HG02852 (cell line): ENCODE results near the gene RBM17.
"Not testable (repeated sequence)": the region's sequence is repeated elsewhere in the genome, so short reads cannot be mapped to it uniquely, and the experiment has no call there.

Source experiments
- ATAC-seq: cut with Tn5 transposase; IDR thresholded peaks from one replicate; pipeline ENCODE4 v1.9.1; 2021; ENCODE audit warnings: mild to moderate bottlenecking, moderate library complexity; ENCODE audit not compliant: unreplicated experiment

Gene RBM17

DNA sequence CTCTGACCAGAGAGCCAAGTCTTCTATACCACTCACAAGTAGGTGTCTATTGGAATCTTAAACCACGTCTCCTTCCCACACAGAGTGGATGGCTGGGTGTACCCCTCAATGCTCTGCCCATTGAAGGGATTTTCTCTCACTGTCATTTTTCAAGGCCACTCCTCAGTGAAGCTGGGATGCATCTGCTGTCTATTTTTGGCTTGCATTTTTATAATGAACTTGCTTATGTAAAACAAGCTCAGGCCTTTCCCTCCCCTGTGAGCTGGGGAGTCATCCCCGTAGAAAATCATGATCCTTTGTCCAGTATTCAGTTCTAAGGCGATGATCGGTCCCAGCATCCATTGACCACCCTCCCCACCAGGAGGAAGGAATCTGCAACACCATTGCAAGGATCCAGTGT lies 9.8 kb upstream of the RBM17 start:
- ATAC-seq, result no peak

- ATAC-seq, result no peak
Measured at GRCh38 chr10:6080417-6080973, 8.3 kb upstream of the RBM17 start.

DNA sequence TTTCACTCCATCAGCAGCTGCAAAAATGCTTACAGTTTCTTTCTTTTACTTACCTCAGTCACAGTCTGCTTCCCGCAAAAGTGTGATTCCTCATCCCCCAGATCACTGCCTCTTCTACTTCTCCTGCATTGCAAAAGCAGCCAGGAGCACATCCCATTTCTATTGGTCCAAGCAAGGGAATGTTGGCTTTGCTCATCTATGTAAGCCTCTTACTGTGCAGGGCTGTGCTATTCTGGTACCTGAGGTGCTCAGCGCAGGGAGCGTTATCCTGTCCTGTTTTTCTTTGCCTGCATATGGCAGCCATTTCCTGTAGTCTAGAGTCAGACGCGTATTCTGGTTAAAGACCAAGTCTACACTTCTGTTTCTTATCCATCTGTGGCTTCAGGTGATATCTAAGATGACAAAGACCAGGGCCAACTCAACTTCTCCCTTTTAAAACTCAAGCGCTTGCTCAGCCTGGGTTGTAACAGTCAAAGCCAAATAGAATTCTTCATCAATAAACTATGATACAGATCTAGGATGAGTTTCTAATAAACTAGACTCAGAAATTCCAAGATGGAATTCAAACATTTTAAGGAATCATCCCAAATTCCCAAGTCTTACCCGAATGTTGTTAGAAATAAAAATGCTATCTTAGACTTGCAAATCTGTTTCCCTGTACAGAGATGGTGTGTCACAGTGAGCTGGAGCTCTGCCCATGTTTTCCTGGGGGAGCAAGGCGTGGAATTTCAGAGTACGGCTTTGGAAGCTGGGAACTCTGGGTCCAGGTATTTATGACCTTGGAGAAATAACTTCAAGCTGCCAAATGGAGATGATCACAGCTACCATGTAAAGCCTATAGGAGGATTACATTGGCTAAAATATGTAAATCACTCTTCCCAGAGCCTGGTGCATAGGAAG lies 6.1 kb upstream of the RBM17 start:
- no peak for ATAC-seq

DNA sequence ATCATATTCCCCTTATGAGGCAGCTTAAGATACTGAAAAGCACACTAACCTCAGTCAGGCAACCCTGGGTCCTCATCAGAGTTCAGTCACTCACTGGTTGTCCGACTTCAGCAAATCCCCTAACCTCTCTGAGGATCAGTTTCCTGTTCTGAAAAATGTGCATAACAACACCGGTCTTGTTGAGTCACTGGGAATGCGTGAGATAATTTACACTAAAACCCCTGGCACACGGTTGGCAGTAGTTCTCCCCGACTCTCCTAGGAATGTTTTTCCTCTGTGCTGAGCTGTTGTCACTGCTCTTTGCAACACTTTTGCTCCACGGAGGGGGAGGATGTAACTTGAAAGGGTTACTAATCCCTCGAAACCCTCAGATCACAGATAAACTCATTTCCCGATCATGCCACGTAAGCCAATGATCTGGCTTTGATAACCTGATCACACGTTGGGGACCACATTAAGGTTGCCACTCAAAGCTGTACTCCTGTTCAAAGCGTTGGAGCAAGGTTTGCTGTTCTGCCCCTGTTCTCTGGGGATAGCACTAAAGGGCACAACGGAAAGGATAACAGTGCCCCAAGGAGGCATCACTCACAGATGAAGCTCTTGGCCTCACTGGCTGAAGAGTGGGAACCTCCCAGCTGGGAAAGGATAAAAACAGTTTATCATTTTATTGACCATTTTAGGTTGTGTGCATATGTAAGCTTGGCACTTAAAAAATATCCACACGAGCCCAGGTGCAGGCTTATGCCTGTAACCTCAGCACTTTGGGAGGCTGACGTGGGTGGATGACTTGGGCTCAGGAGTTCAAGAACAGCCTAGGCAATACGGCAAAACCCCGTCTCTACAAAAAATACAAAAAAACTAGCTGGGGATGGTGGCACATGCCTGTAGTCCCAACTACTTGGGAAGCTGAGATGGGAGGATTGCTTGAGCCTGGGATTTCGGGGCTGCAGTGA lies 5.0 kb upstream of the RBM17 start:
- no peak for ATAC-seq

DNA sequence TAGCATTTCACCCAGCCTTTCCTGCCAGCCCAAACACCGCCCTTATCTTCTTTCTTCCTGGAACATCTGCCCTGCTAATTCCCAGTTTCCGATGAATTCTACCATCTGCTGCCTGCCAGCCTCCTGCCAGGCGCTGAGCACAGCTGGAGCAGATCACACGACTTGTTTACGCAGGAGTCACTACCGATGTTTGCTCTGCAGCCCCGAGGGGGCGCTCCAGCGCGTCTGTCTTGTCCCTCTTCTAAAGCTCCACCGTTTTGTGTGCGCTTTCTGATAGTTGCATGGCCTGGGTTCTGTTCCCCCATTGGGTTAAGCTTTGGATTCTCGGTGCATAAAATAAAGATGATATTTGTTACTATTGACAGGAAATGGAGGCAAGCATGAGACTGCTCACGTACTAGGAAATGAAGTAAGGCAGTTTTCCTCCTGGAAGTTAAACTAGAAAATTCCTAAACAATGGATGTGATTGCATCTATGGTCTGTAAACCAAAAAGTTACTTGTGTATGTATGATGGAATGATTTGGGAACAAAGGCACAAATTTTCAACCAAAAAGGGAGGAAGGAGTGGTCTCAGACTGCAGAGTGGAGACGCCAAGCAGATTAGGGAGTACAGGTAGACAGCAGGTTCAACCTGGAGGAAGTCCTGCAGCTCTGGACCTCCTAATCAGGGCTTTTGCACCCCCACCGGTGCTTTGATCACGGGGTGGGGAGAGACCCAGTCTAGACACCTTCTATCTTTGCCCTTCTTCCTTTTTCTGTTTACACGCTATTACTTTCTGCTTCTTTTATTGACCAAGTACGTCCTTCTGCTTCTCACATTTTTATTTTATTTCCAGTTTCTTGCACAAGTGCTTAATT lies 2.2 kb upstream of the RBM17 start:
- ATAC-seq, result peak; percentile 36

- ATAC-seq, result peak; percentile 19
Measured at GRCh38 chr10:6089334-6090219, 743 bp downstream of the RBM17 start.

DNA sequence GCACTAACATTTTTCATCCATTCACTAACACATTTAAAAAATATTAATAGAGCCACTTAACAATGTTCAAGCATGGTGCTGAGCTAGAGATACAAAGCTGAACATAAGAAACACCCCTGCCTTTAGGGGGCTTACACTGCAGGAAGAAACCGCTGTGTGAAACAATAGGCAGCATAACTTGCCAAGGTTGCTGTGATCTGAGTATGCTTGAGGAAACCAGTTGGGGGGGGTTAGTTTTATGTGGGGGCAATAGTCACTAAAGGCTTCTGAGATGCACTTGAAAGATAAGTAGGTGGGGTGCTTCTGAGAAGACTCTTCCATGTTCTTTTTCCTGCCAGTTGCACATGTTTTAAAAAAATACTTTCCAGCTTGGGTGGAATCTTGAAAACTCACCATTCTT lies 2.8 kb downstream of the RBM17 start:
- no peak for ATAC-seq

DNA sequence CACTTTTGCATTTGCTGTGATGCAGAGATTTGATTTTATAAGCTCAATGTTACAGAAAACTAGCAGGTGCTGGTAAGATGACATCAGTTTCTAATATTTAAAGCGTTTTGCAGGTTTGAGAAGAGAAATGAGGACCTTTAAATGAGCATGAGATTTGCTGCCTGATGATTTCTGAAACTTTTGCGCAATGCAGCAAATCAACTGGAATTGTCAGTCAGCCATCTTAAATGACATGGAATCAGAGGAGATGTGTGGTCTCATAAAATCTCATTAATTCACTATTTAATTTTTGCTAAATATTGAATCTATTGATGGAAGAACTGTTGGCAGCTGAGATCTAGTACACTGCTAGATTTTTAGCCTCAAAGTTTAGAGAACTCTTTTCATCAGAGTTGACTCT lies 3.9 kb downstream of the RBM17 start:
- no peak for ATAC-seq

GRCh38 chr10:6095810-6096570 lies 7.2 kb downstream of the RBM17 start:
- ATAC-seq, result no peak

DNA sequence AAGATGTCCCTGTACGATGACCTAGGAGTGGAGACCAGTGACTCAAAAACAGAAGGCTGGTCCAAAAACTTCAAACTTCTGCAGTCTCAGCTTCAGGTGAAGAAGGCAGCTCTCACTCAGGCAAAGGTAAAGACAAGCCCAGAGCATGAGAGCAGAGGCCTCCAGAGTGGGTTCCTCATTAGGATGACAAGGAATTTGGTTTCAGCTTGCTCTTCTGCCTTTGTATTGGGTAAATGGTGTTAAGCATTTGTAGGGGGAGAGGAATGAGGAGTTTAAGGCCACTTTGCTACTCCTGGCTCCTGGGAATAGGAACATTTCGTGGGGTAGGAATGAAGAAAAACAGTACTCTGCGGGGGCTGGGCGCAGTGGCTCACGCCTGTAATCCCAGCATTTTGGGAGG lies 8.2 kb downstream of the RBM17 start:
- no peak for ATAC-seq

GRCh38 chr10:6098156-6098555 lies 9.3 kb downstream of the RBM17 start:
- no peak for ATAC-seq

DNA sequence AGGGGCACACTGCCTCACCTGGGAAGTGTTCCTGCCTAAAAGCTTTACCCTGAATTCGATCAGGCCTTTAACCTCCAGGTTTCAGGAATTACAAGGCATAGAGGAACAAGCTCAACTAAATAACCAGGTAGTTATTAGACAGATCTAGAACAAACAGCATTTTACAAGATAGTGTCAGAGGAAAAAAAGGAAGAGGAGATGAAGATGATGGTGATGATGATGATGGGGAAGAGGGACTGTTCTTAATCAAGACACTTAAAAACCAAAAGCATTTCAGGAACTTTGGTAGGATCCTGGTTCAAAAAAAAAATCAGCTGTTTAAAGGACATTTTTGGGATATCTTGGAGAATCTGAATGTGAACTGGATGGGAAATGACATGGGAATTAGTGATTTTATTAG lies 11.5 kb downstream of the RBM17 start:
- ATAC-seq, result no peak

DNA sequence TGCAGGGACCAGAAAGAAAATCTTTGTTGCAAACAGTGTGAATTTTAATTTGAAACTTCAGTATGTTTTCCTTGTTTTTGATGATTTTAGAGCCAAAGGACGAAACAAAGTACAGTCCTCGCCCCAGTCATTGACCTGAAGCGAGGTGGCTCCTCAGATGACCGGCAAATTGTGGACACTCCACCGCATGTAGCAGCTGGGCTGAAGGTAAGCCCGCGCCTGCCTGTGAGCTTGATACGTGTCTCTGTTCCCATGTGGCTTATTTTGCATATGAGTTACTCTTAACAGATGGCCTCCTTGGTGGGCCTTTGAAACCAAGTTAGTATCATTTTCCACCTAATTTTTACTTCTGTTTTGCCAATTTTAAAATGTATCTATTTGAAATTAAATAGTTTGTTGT lies 12.3 kb downstream of the RBM17 start:
- ATAC-seq, result peak; percentile 82

- no peak for ATAC-seq
Measured at GRCh38 chr10:6102128-6102527, 13.3 kb downstream of the RBM17 start.

GRCh38 chr10:6103591-6103990 lies 14.8 kb downstream of the RBM17 start:
- ATAC-seq, result no peak

DNA sequence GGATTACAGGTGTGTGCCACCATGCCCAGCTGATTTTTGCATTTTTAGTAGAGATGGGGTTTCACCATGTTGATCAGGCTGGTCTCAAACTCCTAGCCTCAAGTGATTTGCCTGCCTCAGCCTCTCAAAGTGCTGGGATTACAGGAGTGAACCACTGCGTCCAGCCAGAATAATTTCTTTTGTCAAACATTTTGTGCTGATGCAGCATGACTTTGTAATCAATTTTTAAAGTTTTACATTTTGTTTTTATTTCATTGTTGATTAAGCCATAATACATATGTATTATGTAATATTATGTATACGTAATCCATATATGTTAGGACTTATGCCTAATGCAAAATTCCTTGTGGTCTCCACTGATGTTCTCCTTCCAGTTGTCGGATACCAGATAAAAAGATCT lies 18.8 kb downstream of the RBM17 start:
- ATAC-seq, result not testable (repeated sequence)

- no peak for ATAC-seq
Measured at GRCh38 chr10:6108072-6108471, 19.2 kb downstream of the RBM17 start.

DNA sequence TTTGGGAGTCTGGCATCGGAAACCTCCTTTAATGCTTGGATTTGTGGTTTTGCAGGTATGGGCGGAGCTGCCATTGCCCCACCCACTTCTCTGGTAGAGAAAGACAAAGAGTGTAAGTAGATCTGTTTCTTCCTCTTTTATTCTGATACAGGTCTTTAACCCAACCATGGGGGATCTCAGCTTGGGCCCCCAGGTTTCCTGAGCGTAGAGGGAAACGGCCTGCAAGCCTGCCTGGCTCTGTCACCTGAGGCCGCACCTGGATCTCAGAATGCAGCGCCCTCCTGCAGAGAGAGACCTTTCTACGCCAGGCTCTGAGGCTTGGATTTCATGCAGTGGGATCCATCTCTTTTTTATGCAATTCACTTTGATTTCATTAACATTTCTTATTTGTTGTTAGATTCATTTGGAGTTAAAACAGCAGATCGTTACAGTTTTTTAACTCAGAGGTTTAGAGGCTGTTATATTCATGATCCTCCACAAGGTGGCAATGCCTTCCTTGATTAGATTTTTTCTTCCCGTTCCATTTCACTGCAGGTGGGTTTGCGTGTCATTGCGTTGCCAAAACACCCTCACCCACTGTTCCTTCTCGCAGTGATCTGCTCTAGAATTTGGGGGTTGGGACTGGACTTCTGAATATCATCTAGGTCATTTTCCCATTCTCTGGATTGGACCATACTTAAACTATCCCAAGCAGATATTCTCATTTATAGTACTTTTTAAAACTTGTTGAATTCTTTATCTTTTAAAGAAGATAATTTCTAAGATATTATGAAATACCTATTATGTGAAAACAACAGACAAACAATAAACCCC lies 20.0 kb downstream of the RBM17 start:
- no peak for ATAC-seq
